A673 (cell line): Measurements from ENCODE around the gene ESPL1. TPM values are rescaled to one million over a fixed set of nuclear protein-coding genes. Genes with fewer than 3 reads are reported as not detected.

Experiments
- BruUV-seq: library from RNA; stranded (reverse); fragments of 400-500 nt; replicated peaks from 2 replicates; lab custom pipeline; 2021; lab: Mats Ljungman, UMichigan
- CTCF ChIA-PET: fragments of 300-600 bp; sonication (Branson Sonifier 250); formaldehyde crosslinking; loops from one replicate; lab custom pipeline; 2022; ENCODE audit warnings: antibody characterized with exemption; lab: Charles Lee
- POLR2A ChIA-PET: fragments of 300-600 bp; sonication (Branson Sonifier 250); formaldehyde crosslinking; loops from one replicate; lab custom pipeline; 2022; ENCODE audit warnings: antibody characterized with exemption; ENCODE audit not compliant: low non-redundant PET; lab: Charles Lee
- DNase-seq: peaks from one replicate; pipeline ENCODE4 v3.0.0-alpha.2; 2015; ENCODE audit warnings: low spot score
- H3K27ac ChIP-seq: fragments of 200-600 bp; sonication (generic); 2 replicates; pipeline ENCODE4 v1.5.1; 2016; ENCODE audit warnings: mixed run types, low read depth, mild to moderate bottlenecking, mixed read lengths, antibody characterized with exemption, low read length; ENCODE audit not compliant: poor library complexity, severe bottlenecking
- H3K27me3 ChIP-seq: fragments of 200-600 bp; sonication (generic); replicated peaks from 2 replicates; pipeline ENCODE4 v1.6.1; 2017; ENCODE audit warnings: mixed run types, low read depth, mild to moderate bottlenecking, mixed read lengths, antibody characterized with exemption, low read length; ENCODE audit not compliant: insufficient read depth, poor library complexity
- H3K36me3 ChIP-seq: fragments of 200-600 bp; sonication (generic); 2 replicates; pipeline ENCODE4 v1.6.1; 2016; ENCODE audit warnings: mixed run types, mild to moderate bottlenecking, mixed read lengths, antibody characterized with exemption, low read length; ENCODE audit not compliant: insufficient read depth, poor library complexity, severe bottlenecking
- H3K4me1 ChIP-seq: fragments of 200-600 bp; sonication (generic); 2 replicates; pipeline ENCODE4 v1.6.1; 2017; ENCODE audit warnings: mixed run types, mild to moderate bottlenecking, mixed read lengths, antibody characterized with exemption, low read length; ENCODE audit not compliant: insufficient read depth, poor library complexity, severe bottlenecking
- H3K4me3 ChIP-seq: fragments of 200-600 bp; sonication (generic); 2 replicates; pipeline ENCODE4 v1.5.1; 2016; ENCODE audit warnings: low read depth, mixed run types, mild to moderate bottlenecking, mixed read lengths, low read length; ENCODE audit not compliant: poor library complexity, severe bottlenecking
- H3K9me3 ChIP-seq: fragments of 200-600 bp; sonication (generic); 2 replicates; pipeline ENCODE4 v1.6.1; 2016; ENCODE audit warnings: mixed run types, low read depth, mild to moderate bottlenecking, mixed read lengths, antibody characterized with exemption, low read length; ENCODE audit not compliant: poor library complexity, severe bottlenecking
- CTCF ChIP-seq: fragments of 300-800, 200-600 bp; sonication (generic); conservative IDR thresholded peaks from 2 replicates; pipeline ENCODE4 v1.5.1; 2017; ENCODE audit warnings: low read depth, mild to moderate bottlenecking, antibody characterized with exemption, low read length, moderate library complexity, mixed read lengths
- EZH2 ChIP-seq: fragments of 200-600 bp; sonication (generic); IDR thresholded peaks from 2 replicates; pipeline ENCODE4 v1.6.1; 2017; ENCODE audit warnings: borderline replicate concordance, low read depth, mild to moderate bottlenecking, mixed read lengths, antibody characterized with exemption, low read length; ENCODE audit not compliant: poor library complexity, severe bottlenecking
- intact Hi-C: fragments of 100-400 bp; cut with micrococcal nuclease; formaldehyde crosslinking; loops from one replicate; pipeline ENCODE4 v1.10.0; 2022; ENCODE audit not compliant: unreplicated experiment
- total RNA-seq: library from RNA; stranded (reverse); gene quantifications from 2 replicates; pipeline ENCODE4 v1.2.3, GENCODE V29; 2021

Gene ESPL1
- total RNA-seq, 1 experiment from 2014 or later, result 99.1 TPM

DNA sequence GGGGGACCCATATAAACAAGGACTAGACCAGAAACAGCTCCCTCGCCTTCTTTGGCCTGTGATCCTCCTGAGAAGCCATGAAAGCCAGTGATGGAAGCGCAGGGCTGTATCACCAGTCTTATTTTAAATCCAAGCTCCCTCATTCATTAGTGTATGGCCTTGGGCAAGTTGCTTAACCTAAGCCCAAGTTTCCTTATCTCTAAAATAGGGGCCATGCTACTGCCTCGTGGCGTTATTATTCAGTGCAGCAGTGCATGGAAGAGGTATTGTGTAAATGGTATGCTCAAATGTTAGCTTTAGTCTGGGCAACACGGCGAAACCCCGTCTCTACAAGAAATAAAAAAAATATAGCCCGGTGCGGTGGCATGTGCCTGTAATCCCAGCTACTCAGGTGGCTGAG is 9.9 kb downstream of the ESPL1 start:
- H3K9me3 ChIP-seq, result no peaks in the 10 kb centered on the region
- H3K4me3 ChIP-seq, result no peak overlapping the region
- DNase-seq, result no peak
- no peak overlapping the region for H3K27ac ChIP-seq
- CTCF ChIA-PET, result no interaction called here
- intact Hi-C loops, result no loop called here
- TF ChIP-seq EZH2 (no peak), CTCF (no peak)
- no peaks in the 10 kb centered on the region for H3K27me3 ChIP-seq
- POLR2A ChIA-PET, result no interaction called here
- no peaks in the 10 kb centered on the region for H3K4me1 ChIP-seq
- BruUV-seq, result no TSS peak
- peaks cover 89% of the 10 kb centered on the region for H3K36me3 ChIP-seq

DNA sequence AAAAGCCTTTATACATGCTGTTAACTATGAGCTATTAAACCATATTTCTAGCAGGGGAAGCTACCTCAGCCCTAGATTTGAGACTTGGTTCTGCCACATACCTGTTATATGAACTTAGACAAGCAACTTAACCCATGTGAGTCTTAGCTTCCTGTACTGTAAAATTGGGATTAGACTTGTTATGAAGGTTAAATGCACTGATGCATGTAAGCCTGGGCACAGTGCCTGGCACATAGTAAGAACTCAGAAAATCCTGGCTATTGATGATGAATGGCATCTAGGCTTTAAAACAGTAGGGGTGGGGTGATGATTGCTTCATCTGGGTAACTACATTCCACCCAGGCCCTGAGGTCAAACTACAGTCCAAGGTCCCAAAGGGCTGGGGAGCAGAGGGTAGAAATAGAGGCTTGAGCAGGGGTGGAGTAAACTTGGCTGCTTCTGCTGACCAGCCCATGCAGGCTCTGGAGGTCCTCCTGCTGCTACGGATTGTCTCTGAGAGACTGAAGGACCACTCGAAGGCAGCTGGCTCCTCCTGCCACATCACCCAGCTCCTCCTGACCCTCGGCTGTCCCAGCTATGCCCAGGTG is 11.3 kb downstream of the ESPL1 start:
- Histone ChIP-seq H3K4me1 (no peaks in the 10 kb centered on the region), H3K27ac (no peak overlapping the region), H3K9me3 (no peaks in the 10 kb centered on the region), H3K27me3 (no peaks in the 10 kb centered on the region), H3K36me3 (peaks cover 98% of the 10 kb centered on the region), H3K4me3 (no peak overlapping the region)
- POLR2A ChIA-PET, result interaction anchor here (0.6 to 0.7 kb wide), 5 partner anchors 16 to 660 kb away, joined by 3 to 6 read pairs (median 4); partner anchors contain the start of genes EIF4B and PFDN5
- no peak for DNase-seq
- CTCF ChIA-PET, result no interaction called here
- no TSS peak for BruUV-seq
- intact Hi-C loops, result no loop called here
- TF ChIP-seq CTCF, result no peak
- TF ChIP-seq EZH2, result no peak

DNA sequence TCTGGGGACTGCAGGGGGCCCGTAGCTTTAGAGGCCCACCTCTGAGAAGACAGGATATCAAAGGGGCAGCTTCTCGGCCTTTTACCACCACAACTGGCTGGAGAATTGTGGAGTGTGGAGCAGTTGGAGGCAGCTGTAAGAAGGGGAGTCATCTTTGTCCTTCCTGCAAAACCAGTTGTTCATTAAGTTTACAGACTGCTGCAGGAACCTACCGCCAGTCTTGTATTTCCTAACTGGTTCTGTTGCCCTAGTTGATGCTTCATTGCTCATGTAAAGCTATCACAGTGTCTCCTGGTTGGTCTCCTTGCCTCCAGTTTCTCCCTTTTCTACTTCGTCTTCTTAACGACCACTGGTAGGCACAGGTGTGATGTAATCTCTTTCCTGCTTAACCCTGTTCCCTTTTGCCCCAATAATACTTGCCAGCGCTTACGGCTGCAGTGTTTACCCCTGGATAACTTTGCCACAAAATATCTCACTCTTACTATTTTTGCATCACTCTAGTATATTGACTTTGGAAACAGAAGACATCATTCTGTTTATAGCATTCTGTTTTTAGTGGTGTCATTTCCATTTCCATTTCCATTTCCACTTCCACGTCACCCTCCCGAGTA is 11.9 kb downstream of the ESPL1 start:
- ChIA-PET POLR2A (interaction anchor here (0.6 kb wide), 1 partner anchor 660 kb away, joined by 3 read pairs; no protein-coding TSS in a partner anchor), CTCF (no interaction called here)
- H3K27ac ChIP-seq, result no peak overlapping the region
- peaks cover 97% of the 10 kb centered on the region for H3K36me3 ChIP-seq
- H3K4me3 ChIP-seq, result no peak overlapping the region
- no peaks in the 10 kb centered on the region for H3K4me1 ChIP-seq
- H3K9me3 ChIP-seq, result no peaks in the 10 kb centered on the region
- intact Hi-C loops, result no loop called here
- no peak for DNase-seq
- H3K27me3 ChIP-seq, result no peaks in the 10 kb centered on the region
- no peak for TF ChIP-seq EZH2
- no peak for TF ChIP-seq CTCF
- BruUV-seq, result no TSS peak
